ENCODE data around the gene RESF1. TPM values are rescaled to one million over a fixed set of nuclear protein-coding genes. Genes with fewer than 3 reads are reported as not detected.
"Not testable (repeated sequence)": the region's sequence is repeated elsewhere in the genome, so short reads cannot be mapped to it uniquely, and the experiment has no call there.

RESF1 gene
- total and polyA plus RNA-seq, 2 donors from 2014 or later = 19.5 to 61.2 TPM

DNA sequence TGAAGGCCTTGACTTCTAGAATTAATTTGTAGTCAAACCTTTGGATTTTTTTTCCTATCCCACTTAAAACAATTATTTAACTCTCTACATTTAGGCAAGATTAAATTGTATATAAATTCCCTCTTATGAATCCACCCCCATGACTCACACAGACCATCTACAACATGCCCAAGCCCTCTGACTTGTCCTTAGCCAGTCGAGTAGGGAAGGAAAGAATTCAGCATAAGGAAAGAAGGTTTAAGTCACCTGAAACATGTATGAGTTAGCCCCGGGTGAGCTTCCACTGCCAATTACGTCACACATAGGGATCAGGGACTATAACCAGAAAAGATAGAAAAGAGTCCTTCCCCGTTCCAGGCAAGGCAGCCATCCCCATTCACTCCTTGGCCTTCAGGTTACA, 14.9 kb upstream of the RESF1 start:
- no peaks in the 10 kb centered on the region for H3K36me3 ChIP-seq (ENCODE audit: control insufficient read depth in 2 of 3, insufficient read depth in 3 of 3, low read length in 3 of 3)
- TF ChIP-seq, protein P1, sequence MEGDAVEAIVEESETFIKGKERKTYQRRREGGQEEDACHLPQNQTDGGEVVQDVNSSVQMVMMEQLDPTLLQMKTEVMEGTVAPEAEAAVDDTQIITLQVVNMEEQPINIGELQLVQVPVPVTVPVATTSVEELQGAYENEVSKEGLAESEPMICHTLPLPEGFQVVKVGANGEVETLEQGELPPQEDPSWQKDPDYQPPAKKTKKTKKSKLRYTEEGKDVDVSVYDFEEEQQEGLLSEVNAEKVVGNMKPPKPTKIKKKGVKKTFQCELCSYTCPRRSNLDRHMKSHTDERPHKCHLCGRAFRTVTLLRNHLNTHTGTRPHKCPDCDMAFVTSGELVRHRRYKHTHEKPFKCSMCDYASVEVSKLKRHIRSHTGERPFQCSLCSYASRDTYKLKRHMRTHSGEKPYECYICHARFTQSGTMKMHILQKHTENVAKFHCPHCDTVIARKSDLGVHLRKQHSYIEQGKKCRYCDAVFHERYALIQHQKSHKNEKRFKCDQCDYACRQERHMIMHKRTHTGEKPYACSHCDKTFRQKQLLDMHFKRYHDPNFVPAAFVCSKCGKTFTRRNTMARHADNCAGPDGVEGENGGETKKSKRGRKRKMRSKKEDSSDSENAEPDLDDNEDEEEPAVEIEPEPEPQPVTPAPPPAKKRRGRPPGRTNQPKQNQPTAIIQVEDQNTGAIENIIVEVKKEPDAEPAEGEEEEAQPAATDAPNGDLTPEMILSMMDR (IDR thresholded peaks at IDR 0.05; ENCODE audit: borderline replicate concordance, extremely low read depth, insufficient read depth) = no peak
- intact Hi-C loops (cut with DNase I) = no loop called here
- H3K4me3 ChIP-seq (ENCODE audit: low read length in 3 of 3) = no peak overlapping the region
- H3K27me3 ChIP-seq (ENCODE audit: control insufficient read depth, insufficient read depth, low read length) = no peaks in the 10 kb centered on the region
- H3K27ac ChIP-seq (ENCODE audit: low read depth in 2 of 2, low read length in 2 of 2) = no peak overlapping the region
- no peak for DNase-seq
- no peak overlapping the region for H3K9ac ChIP-seq (ENCODE audit: low read length in 3 of 3)
- no peak for FAIRE-seq
- H3K9me3 ChIP-seq (ENCODE audit: control insufficient read depth in 2 of 3, insufficient read depth in 1 of 3, low read length in 3 of 3) = no peaks in the 10 kb centered on the region
- no peaks in the 10 kb centered on the region for H3K4me1 ChIP-seq (ENCODE audit: control insufficient read depth in 2 of 3, insufficient read depth in 2 of 3, low read depth in 1 of 3, low read length in 3 of 3)

DNA sequence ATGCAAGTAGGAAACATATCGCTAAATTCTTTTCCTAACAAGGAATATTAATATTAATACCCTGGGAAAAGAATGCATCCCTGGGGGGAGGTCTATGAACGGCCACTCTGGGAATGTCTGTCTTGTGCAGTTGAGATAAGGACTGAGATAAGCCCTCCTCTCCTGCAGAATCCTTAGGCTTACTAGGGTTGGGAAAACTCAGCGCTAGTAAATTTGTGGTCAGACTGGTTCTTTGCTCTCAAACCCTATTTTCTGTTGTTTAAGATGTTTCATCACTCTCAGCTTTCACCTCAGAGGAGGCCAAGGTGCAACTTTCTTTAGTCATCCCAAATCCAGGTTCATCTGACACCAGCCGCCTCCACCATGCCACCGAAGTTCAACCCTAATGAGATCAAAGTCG, 11.2 kb upstream of the RESF1 start:
- no peak overlapping the region for H3K27ac ChIP-seq (ENCODE audit: low read depth in 2 of 2, low read length in 2 of 2)
- no peaks in the 10 kb centered on the region for H3K36me3 ChIP-seq (ENCODE audit: control insufficient read depth in 2 of 3, insufficient read depth in 3 of 3, low read length in 3 of 3)
- H3K4me3 ChIP-seq (ENCODE audit: low read length in 3 of 3) = no peak overlapping the region
- H3K4me1 ChIP-seq (ENCODE audit: control insufficient read depth in 2 of 3, insufficient read depth in 2 of 3, low read depth in 1 of 3, low read length in 3 of 3) = no peaks in the 10 kb centered on the region
- H3K9ac ChIP-seq (ENCODE audit: low read length in 3 of 3) = no peak overlapping the region
- no peak for DNase-seq
- no peaks in the 10 kb centered on the region for H3K27me3 ChIP-seq (ENCODE audit: control insufficient read depth, insufficient read depth, low read length)
- intact Hi-C loops (cut with DNase I) = no loop called here
- TF ChIP-seq, protein P1 (IDR thresholded peaks at IDR 0.05; ENCODE audit: borderline replicate concordance, extremely low read depth, insufficient read depth) = no peak
- H3K9me3 ChIP-seq (ENCODE audit: control insufficient read depth in 2 of 3, insufficient read depth in 1 of 3, low read length in 3 of 3) = no peaks in the 10 kb centered on the region
- FAIRE-seq = no peak

DNA sequence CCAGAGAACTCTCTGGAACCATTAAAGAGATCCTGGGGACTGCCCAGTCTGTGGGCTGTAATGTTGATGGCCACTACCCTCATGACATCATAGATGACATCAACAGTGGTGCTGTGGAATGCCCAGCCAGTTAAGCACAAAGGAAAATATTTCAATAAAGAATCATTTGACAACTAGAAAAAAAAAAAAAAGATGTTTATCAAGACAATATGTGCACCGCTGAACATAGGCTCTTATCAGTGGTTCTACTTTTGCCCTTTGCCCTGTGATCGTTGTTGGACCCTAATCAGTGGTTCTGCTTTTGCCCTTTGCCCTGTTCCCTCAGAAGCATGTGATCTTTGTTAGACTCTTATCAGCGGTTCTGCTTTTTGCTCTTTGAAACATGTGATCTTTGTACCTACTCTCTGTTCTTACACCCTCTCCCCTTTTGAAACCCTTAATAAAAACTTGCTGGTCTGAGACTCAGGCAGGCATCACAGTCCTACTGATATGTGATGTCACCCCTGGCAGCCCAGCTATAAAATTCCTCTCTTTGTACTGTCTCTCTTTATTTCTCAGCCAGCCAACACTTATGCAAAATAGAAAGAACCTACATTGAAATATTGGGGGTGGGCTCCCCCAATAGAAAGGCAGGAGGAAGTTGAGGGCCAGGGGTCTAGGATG, 10.4 kb upstream of the RESF1 start:
- H3K9ac ChIP-seq (ENCODE audit: low read length in 3 of 3); H3K4me3 ChIP-seq (ENCODE audit: low read length in 3 of 3); H3K9me3 ChIP-seq (ENCODE audit: control insufficient read depth in 2 of 3, insufficient read depth in 1 of 3, low read length in 3 of 3); H3K4me1 ChIP-seq (ENCODE audit: control insufficient read depth in 2 of 3, insufficient read depth in 2 of 3, low read depth in 1 of 3, low read length in 3 of 3); intact Hi-C loops (cut with DNase I); FAIRE-seq; H3K36me3 ChIP-seq (ENCODE audit: control insufficient read depth in 2 of 3, insufficient read depth in 3 of 3, low read length in 3 of 3); DNase-seq; H3K27ac ChIP-seq (ENCODE audit: low read depth in 2 of 2, low read length in 2 of 2); H3K27me3 ChIP-seq (ENCODE audit: control insufficient read depth, insufficient read depth, low read length): not testable (repeated sequence)

- no peaks in the 10 kb centered on the region for H3K36me3 ChIP-seq (ENCODE audit: control insufficient read depth in 2 of 3, insufficient read depth in 3 of 3, low read length in 3 of 3)
- no peak overlapping the region for H3K27ac ChIP-seq (ENCODE audit: low read depth in 2 of 2, low read length in 2 of 2)
- H3K27me3 ChIP-seq (ENCODE audit: control insufficient read depth, insufficient read depth, low read length) = no peaks in the 10 kb centered on the region
- H3K4me3 ChIP-seq (ENCODE audit: low read length in 3 of 3) = no peak overlapping the region
- no peak for FAIRE-seq
- H3K9me3 ChIP-seq (ENCODE audit: control insufficient read depth in 2 of 3, insufficient read depth in 1 of 3, low read length in 3 of 3) = no peaks in the 10 kb centered on the region
- no peak overlapping the region for H3K9ac ChIP-seq (ENCODE audit: low read length in 3 of 3)
- intact Hi-C loops (cut with DNase I) = no loop called here
- H3K4me1 ChIP-seq (ENCODE audit: control insufficient read depth in 2 of 3, insufficient read depth in 2 of 3, low read depth in 1 of 3, low read length in 3 of 3) = no peaks in the 10 kb centered on the region
- DNase-seq = no peak
- TF ChIP-seq, protein P1 (IDR thresholded peaks at IDR 0.05; ENCODE audit: borderline replicate concordance, extremely low read depth, insufficient read depth) = no peak
Observed at GRCh38 chr12:31950088-31950487, 9.1 kb upstream of the RESF1 start.

Data from kidney (tissue), 14 donors.